BLaER1 treated with 17β-estradiol and CSF1 and Interleukin-3, amounts not matched to agents 10 nM and 100 nM (cell line): ENCODE measurements around the gene TLNRD1.

Experiments
- H3K27ac ChIP-seq, 11 experiments: shearing (Covaris generic); formaldehyde crosslinking; 2 replicates each; pipeline ENCODE4 v1.8.1; 2022
- H3K27me3 ChIP-seq, 11 experiments: shearing (Covaris generic); formaldehyde crosslinking; 2 replicates each; pipeline ENCODE4 v1.8.1; 2022
- H3K36me3 ChIP-seq, 11 experiments: shearing (Covaris generic); formaldehyde crosslinking; 2 replicates each; pipeline ENCODE4 v1.8.1; 2022
- H3K4me1 ChIP-seq, 10 experiments: shearing (Covaris generic); formaldehyde crosslinking; 2 replicates each; pipeline ENCODE4 v1.8.1; 2022
- H3K4me2 ChIP-seq, 11 experiments: shearing (Covaris generic); formaldehyde crosslinking; 2 replicates each; pipeline ENCODE4 v1.8.1; 2022
- H3K4me3 ChIP-seq, 10 experiments: shearing (Covaris generic); formaldehyde crosslinking; 2 replicates each; pipeline ENCODE4 v1.8.1; 2022
- H3K9ac ChIP-seq, 11 experiments: shearing (Covaris generic); formaldehyde crosslinking; 2 replicates each; pipeline ENCODE4 v1.8.1; 2022
- H3K9me3 ChIP-seq, 11 experiments: shearing (Covaris generic); formaldehyde crosslinking; replicated peaks in 1 of 11; 2 replicates each; pipeline ENCODE4 v1.8.1; 2022
- H4K20me1 ChIP-seq, 11 experiments: shearing (Covaris generic); formaldehyde crosslinking; 2 replicates each; pipeline ENCODE4 v1.8.1; 2022
- Cebpa-rat ChIP-seq, 11 experiments: shearing (Covaris generic); IDR thresholded peaks; 2 replicates each; pipeline ENCODE4 v1.8.1; 2022

The TLNRD1 gene

DNA sequence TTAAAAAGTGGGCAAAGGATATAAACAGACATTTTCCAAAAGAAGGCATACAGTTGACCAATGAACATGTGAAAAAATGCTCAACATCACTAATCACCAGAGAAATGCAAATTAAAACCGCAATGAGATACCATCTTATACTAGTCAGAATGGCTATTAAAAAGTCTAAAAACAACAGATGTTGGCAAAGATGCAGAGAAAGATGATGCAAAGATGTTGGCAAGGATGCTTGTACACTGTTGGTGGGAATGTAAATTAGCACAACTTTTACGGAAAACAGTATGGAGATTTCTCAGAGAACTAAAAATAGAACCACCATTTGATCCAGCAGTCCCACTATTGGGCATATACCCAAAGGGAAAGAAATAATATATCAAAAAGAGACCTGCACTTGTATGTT, 53.5 kb downstream of the TLNRD1 start:
- Histone ChIP-seq H3K27me3 (no peaks in the 10 kb centered on the region), H4K20me1 (no peaks in the 10 kb centered on the region), H3K4me2 (no peak overlapping the region), H3K9me3 (peaks cover 0 to 12% (median 4%) of the 10 kb centered on the region in 11 experiments; a peak in 4 of 22 replicates), H3K9ac (no peak overlapping the region), H3K36me3 (no peaks in the 10 kb centered on the region), H3K4me3 (no peak overlapping the region), H3K4me1 (peaks cover 0 to 37% (median 11%) of the 10 kb centered on the region in 10 experiments; a peak in 14 of 20 replicates), H3K27ac (no peak overlapping the region)
- TF ChIP-seq Cebpa-rat (IDR thresholded peaks at IDR 0.05): no peak
